Lower leg skin (tissue), 3 donors: ENCODE data around the gene MOSPD3.

Experiments used
- CTCF ChIP-seq, 3 donors: fragments of 450-650 bp; IDR thresholded peaks; one replicate each; pipeline ENCODE4 v1.5.1; 2016; ENCODE audit warnings: antibody characterized with exemption in 3 of 3, mild to moderate bottlenecking in 3 of 3, moderate library complexity in 2 of 3
- POLR2A ChIP-seq, 2 donors: fragments of 450-650 bp; IDR thresholded peaks; one replicate each; pipeline ENCODE4 v1.6.1; 2016 to 2017; ENCODE audit warnings: antibody characterized with exemption in 2 of 2, mild to moderate bottlenecking in 1 of 2, moderate library complexity in 1 of 2

- TF ChIP-seq CTCF (IDR thresholded peaks at IDR 0.05) (no peak), POLR2A (IDR thresholded peaks at IDR 0.05) (no peak)
Observed at GRCh38 chr7:100577507-100577906, 34.8 kb upstream of the MOSPD3 start.
